BLaER1 treated with 17β-estradiol and CSF1 and Interleukin-3, amounts not matched to agents 10 nM and 100 nM (cell line): ENCODE measurements around the gene CDH4.

ENCODE experiments used
- H3K27ac ChIP-seq, 11 experiments: shearing (Covaris generic); formaldehyde crosslinking; 2 replicates each; pipeline ENCODE4 v1.8.1; 2022
- H3K27me3 ChIP-seq, 11 experiments: shearing (Covaris generic); formaldehyde crosslinking; 2 replicates each; pipeline ENCODE4 v1.8.1; 2022
- H3K36me3 ChIP-seq, 11 experiments: shearing (Covaris generic); formaldehyde crosslinking; 2 replicates each; pipeline ENCODE4 v1.8.1; 2022
- H3K4me1 ChIP-seq, 10 experiments: shearing (Covaris generic); formaldehyde crosslinking; 2 replicates each; pipeline ENCODE4 v1.8.1; 2022
- H3K4me2 ChIP-seq, 11 experiments: shearing (Covaris generic); formaldehyde crosslinking; 2 replicates each; pipeline ENCODE4 v1.8.1; 2022
- H3K4me3 ChIP-seq, 10 experiments: shearing (Covaris generic); formaldehyde crosslinking; 2 replicates each; pipeline ENCODE4 v1.8.1; 2022
- H3K9ac ChIP-seq, 11 experiments: shearing (Covaris generic); formaldehyde crosslinking; 2 replicates each; pipeline ENCODE4 v1.8.1; 2022
- H3K9me3 ChIP-seq, 11 experiments: shearing (Covaris generic); formaldehyde crosslinking; replicated peaks in 1 of 11; 2 replicates each; pipeline ENCODE4 v1.8.1; 2022
- H4K20me1 ChIP-seq, 11 experiments: shearing (Covaris generic); formaldehyde crosslinking; 2 replicates each; pipeline ENCODE4 v1.8.1; 2022
- Cebpa-rat ChIP-seq, 11 experiments: shearing (Covaris generic); IDR thresholded peaks; 2 replicates each; pipeline ENCODE4 v1.8.1; 2022

Gene CDH4

DNA sequence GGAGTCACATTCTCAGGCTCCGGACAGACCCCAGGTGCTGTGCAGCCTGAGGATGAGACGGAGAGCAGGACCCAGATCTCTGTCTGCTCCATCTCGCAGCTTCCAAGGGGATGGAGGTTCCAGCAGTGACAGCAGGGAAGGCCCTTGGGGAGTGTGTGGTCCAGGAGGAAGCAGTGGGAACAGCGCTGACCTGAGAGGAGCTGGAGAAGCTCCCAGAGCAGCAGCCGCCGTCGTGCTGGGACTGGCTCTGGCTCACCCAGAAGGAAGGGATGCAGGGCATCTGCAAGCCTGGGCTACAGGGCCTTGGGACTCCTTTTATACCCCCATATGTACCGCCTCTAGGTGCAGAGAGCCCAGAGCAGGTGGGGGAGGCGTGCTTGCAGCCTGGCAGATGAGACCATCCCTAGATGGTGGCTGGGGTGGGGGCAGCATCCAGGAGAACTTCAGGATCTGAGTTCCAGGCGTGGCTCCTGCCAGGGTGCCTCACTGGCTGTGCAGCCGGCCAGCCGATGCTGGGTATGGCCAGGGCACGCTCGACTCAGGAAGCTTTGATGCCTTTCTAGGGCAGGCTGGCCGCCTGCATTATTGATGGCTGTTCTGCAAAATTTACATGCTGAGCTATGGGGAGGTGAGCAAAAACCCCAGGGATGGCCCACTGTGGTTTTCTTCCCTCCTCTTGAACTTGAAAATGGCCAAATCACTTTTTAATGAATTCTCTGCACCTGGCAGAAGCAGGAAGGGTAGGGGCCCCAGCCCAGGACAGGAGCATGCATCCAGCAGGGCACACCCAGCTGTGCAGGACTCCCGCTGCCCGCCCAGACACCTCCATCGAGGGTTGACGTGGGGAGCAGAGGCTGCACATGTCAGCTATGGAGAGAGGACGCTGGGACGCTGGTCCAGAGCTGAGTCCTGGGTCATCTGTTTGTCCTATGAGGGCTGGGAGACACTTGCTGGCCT, 634.0 kb downstream of the CDH4 start:
- Histone ChIP-seq H3K4me2 (peak overlapping the region in 10 of 11 experiments; percentile 19 to 91 (median 86); a peak in 18 of 22 replicates), H3K4me3 (no peak overlapping the region), H3K4me1 (peaks cover 26 to 77% (median 73%) of the 10 kb centered on the region in 10 experiments), H3K9me3 (peaks cover 0 to 6% (median 0%) of the 10 kb centered on the region in 11 experiments; a peak in 2 of 22 replicates), H3K27me3 (peaks cover 0 to 45% (median 0%) of the 10 kb centered on the region in 11 experiments; a peak in 6 of 22 replicates), H3K27ac (peak overlapping the region in 2 of 11 experiments; percentile 27 to 44; a peak in 3 of 22 replicates), H4K20me1 (peaks cover 0 to 46% (median 12%) of the 10 kb centered on the region in 11 experiments; a peak in 9 of 22 replicates), H3K9ac (peak overlapping the region in 2 of 11 experiments; percentile 41; a peak in 1 of 22 replicates), H3K36me3 (no peaks in the 10 kb centered on the region)
- no peak for TF ChIP-seq Cebpa-rat (IDR thresholded peaks at IDR 0.05)

DNA sequence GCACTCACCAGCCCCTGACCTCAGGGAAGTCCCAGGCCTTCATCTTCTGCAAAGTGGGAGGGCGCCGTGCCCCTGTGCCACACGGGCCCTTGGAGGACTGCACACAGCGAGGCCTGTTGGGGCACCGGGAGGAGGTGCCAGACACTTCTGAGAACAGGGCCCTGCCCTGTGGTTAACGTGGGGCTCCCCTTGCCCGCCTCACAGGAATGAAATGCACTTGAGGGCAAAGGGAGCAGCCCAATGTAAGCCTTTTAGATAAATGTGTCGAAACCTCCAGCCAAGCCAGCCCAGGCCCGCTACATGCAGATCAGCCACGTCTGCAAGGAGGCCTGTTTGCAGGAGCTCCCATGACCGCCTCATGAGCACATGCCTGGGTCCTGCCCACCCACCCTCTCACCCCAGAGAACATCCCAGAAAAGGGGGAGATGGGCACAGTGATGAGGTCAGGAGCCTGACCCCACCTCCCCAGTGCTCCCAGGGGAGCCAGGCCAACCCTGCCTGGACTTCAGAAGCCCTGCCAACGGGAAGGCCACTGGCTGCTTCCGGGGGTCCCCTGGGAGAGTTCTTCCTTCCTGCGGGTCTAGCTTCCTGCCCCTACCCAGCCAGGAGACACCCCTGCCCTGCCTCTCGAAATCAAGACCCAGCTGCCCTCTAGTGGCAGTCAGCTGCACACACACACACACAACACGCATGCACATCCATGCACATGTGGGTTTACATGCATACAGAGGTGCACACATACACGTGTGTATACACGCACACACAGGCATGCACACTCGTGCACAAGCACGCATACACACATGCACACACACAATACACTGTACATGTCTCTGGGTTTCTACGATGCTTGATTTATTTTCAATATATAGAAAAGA, 634.9 kb downstream of the CDH4 start:
- Histone ChIP-seq H3K4me2 (peak overlapping the region; percentile 19 to 91 (median 85); a peak in 20 of 22 replicates), H3K27ac (peak overlapping the region in 2 of 11 experiments; percentile 27 to 44; a peak in 4 of 22 replicates)

DNA sequence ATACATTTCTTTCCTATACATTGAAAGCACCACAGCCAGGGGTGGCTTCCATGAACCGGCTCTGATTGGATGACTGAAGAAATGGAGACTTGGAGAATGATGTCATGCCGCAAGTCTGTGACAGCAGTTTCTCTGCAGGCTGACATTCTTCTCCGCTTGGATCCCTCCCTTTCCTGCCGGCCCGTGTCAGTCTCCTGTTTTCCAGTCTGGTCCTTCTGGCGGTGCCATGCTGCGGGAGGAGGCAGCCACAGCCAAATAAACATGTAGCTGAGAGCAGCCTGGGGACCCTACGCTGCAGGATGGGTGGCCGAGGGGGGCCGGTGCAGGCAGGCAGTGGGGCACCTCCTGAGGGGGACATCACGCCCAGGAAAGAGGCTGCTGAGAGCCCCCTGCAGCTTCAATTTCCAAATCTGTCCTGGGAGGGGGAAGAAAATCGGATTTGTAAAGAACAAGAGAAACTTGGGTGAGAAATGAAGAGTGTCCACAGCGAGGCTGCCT, 635.6 kb downstream of the CDH4 start:
- Histone ChIP-seq H3K27ac (no peak overlapping the region), H4K20me1 (peaks cover 0 to 40% (median 12%) of the 10 kb centered on the region in 11 experiments; a peak in 9 of 22 replicates), H3K4me2 (peak overlapping the region in 10 of 11 experiments; percentile 25 to 91 (median 86); a peak in 19 of 22 replicates), H3K4me3 (no peak overlapping the region), H3K9me3 (peaks cover 0 to 9% (median 5%) of the 10 kb centered on the region in 11 experiments; a peak in 8 of 22 replicates), H3K36me3 (no peaks in the 10 kb centered on the region), H3K4me1 (peaks cover 17 to 61% (median 57%) of the 10 kb centered on the region in 10 experiments), H3K27me3 (peaks cover 0 to 35% (median 0%) of the 10 kb centered on the region in 11 experiments; a peak in 6 of 22 replicates), H3K9ac (peak overlapping the region in 2 of 11 experiments; percentile 16 to 50; a peak in 3 of 22 replicates)
- TF ChIP-seq Cebpa-rat (IDR thresholded peaks at IDR 0.05): no peak

More for the DNA sequence above, 634.9 kb downstream of the CDH4 start:
- Histone ChIP-seq H3K4me3 (no peak overlapping the region), H3K27me3 (peaks cover 0 to 42% (median 0%) of the 10 kb centered on the region in 11 experiments; a peak in 6 of 22 replicates), H3K9ac (peak overlapping the region in 3 of 11 experiments; percentile 16 to 50 (median 41); a peak in 3 of 22 replicates), H3K36me3 (no peaks in the 10 kb centered on the region), H3K9me3 (peaks cover 0 to 8% (median 0%) of the 10 kb centered on the region in 11 experiments; a peak in 8 of 22 replicates), H3K4me1 (peaks cover 24 to 68% (median 64%) of the 10 kb centered on the region in 10 experiments), H4K20me1 (peaks cover 0 to 40% (median 12%) of the 10 kb centered on the region in 11 experiments; a peak in 9 of 22 replicates)
- TF ChIP-seq Cebpa-rat (IDR thresholded peaks at IDR 0.05): no peak

DNA sequence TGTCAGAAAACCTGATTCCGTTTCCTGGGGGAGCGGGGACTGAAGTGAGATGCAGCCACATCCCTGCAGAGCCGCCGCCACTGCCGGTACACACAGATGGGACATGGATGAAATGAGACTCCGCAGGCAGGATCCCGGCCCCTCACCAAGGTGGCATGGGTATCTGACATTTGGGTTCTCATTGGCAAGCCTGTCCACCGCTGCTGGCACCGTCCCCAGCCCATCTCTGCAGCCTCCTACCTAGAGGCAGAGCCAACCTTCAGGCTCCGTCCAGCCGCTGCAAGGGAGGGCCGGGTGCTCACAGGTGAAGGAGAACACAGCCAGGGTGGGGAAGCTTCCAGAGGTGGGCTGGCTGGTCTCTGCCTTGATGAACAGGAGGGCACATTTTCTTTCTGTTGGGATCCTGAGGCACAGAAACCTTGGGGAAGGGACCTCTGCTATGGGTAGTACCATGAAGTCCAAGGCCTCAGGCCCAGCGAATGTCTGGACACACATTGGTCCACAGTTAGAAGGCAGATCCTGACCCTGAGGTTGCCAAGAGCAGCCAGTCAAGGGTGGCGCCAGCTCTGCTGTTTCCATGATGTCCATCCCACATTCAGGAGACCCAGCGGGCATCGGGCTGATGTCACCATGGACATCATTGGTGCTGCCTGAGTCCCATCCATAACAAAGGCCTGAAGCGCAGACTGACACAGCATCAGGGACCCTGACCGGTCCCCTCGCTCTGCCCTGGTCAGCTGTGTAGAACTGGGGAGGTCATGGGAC, 636.2 kb downstream of the CDH4 start:
- no peak for TF ChIP-seq Cebpa-rat (IDR thresholded peaks at IDR 0.05)
- peaks cover 0 to 29% (median 0%) of the 10 kb centered on the region in 11 experiments; a peak in 6 of 22 replicates for H3K27me3 ChIP-seq

DNA sequence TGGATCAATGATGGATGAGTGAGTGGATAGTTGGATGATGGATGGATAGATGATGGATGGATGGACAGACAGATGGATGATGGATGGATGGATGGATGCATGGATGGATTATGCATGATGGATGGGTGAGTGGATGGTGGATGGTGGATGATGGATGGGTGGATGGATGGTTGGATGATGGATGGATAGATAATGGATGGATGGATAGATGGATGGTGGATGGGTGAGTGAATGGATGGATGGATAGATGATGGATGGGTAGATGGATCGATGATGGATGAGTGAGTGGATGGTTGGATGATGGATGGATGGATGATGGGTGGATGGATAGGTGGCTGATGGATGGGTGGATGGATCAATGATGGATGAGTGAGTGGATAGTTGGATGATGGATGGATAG, 637.6 kb downstream of the CDH4 start:
- TF ChIP-seq Cebpa-rat (IDR thresholded peaks at IDR 0.05): no peak

More for the DNA sequence above, 636.2 kb downstream of the CDH4 start:
- H3K36me3 ChIP-seq: no peaks in the 10 kb centered on the region
- no peak overlapping the region for H3K27ac ChIP-seq
- H3K4me3 ChIP-seq: no peak overlapping the region
- H3K9me3 ChIP-seq: peaks cover 0 to 9% (median 5%) of the 10 kb centered on the region in 11 experiments; a peak in 8 of 22 replicates
- H3K4me1 ChIP-seq: peaks cover 12 to 55% (median 50%) of the 10 kb centered on the region in 10 experiments; a peak in 19 of 20 replicates
- H4K20me1 ChIP-seq: peaks cover 0 to 40% (median 12%) of the 10 kb centered on the region in 11 experiments; a peak in 9 of 22 replicates
- H3K4me2 ChIP-seq: peak overlapping the region in 8 of 11 experiments; percentile 83 to 91 (median 88); a peak in 14 of 22 replicates
- peak overlapping the region in 2 of 11 experiments; percentile 16 to 50; a peak in 4 of 22 replicates for H3K9ac ChIP-seq

DNA sequence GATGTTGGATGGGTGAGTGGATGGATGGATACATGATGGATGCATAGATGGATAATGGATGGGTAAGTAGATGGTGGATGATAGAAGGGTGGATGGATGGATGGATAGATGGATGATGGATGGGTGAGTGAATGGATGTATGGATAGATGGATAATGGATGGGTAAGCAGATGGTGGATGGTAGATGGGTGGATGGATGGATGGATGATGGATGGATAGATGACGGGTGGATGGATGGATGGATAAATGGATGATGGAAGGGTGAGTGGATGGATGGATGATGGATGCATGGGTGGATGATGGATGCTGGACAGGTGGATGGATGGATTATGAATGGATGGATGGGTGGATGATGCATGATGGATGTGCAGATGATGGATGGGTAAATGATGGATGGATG, 638.1 kb downstream of the CDH4 start:
- Histone ChIP-seq H3K36me3 (no peaks in the 10 kb centered on the region), H3K4me1 (peaks cover 0 to 36% (median 31%) of the 10 kb centered on the region in 10 experiments; a peak in 18 of 20 replicates), H3K9ac (no peak overlapping the region), H3K27me3 (peaks cover 0 to 15% (median 0%) of the 10 kb centered on the region in 11 experiments; a peak in 2 of 22 replicates), H3K4me2 (no peak overlapping the region), H3K27ac (no peak overlapping the region), H3K9me3 (peaks cover 0 to 9% (median 5%) of the 10 kb centered on the region in 11 experiments; a peak in 8 of 22 replicates), H4K20me1 (peaks cover 0 to 34% (median 12%) of the 10 kb centered on the region in 11 experiments; a peak in 9 of 22 replicates), H3K4me3 (no peak overlapping the region)
- TF ChIP-seq Cebpa-rat (IDR thresholded peaks at IDR 0.05): no peak

More for the DNA sequence above, 637.6 kb downstream of the CDH4 start:
- Histone ChIP-seq H3K4me3 (no peak overlapping the region), H4K20me1 (peaks cover 0 to 31% (median 12%) of the 10 kb centered on the region in 11 experiments; a peak in 9 of 22 replicates), H3K4me2 (no peak overlapping the region), H3K27me3 (peaks cover 0 to 17% (median 0%) of the 10 kb centered on the region in 11 experiments; a peak in 2 of 22 replicates), H3K9ac (no peak overlapping the region), H3K36me3 (no peaks in the 10 kb centered on the region), H3K9me3 (peaks cover 0 to 9% (median 5%) of the 10 kb centered on the region in 11 experiments; a peak in 8 of 22 replicates), H3K27ac (no peak overlapping the region), H3K4me1 (peaks cover 0 to 41% (median 37%) of the 10 kb centered on the region in 10 experiments; a peak in 18 of 20 replicates)

DNA sequence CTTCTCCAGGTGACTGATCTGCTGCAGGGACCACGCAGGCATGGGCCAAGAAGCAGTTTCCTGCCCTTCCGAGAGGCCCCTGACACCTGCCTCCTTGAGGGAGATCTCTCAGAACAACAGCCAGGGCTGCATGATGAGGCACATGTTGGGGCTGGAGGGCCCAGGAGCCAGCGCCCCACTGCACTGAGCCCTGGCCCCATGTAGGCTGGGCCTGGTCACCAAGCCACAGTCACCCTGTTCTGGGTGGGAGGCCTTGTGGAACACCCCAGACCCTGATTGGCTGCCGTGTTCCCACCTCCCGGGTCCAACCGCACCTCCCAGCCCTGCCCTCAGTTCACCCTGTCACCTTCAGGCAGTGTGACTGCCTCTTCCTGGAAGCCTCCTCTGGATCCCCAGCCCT, 639.4 kb downstream of the CDH4 start:
- Histone ChIP-seq H3K4me2 (no peak overlapping the region; a peak in 1 of 22 replicates), H3K4me3 (no peak overlapping the region), H3K4me1 (peaks cover 0 to 29% (median 23%) of the 10 kb centered on the region in 10 experiments; a peak in 18 of 20 replicates), H3K9ac (no peak overlapping the region), H3K9me3 (peaks cover 0 to 9% (median 5%) of the 10 kb centered on the region in 11 experiments; a peak in 8 of 22 replicates), H3K27ac (no peak overlapping the region), H3K36me3 (no peaks in the 10 kb centered on the region), H4K20me1 (peaks cover 0 to 31% (median 2%) of the 10 kb centered on the region in 11 experiments; a peak in 11 of 22 replicates), H3K27me3 (peaks cover 0 to 3% (median 0%) of the 10 kb centered on the region in 11 experiments; a peak in 1 of 22 replicates)
- no peak for TF ChIP-seq Cebpa-rat (IDR thresholded peaks at IDR 0.05)
